GM12878 (cell line): ENCODE measurements around the gene ESYT3.

Source experiments
- CEBPZ ChIP-seq: fragments of 150-350 bp; IDR thresholded peaks from 2 replicates; pipeline ENCODE4 v1.6.1; 2016; ENCODE audit warnings: low read depth, low read length
- CHD4 ChIP-seq: fragments of 200-600 bp; sonication (generic); IDR thresholded peaks from 2 replicates; pipeline ENCODE4 v1.6.1; 2016; ENCODE audit warnings: mild to moderate bottlenecking
- CTCF ChIP-seq, 3 experiments: IDR thresholded peaks in 2 of 3; conservative IDR thresholded peaks in 1 of 3; 2 replicates each; pipeline ENCODE4 v1.5.1; 2011; ENCODE audit warnings: low read depth in 3 of 3, low read length in 3 of 3, mild to moderate bottlenecking in 3 of 3, control low read depth in 2 of 3, moderate library complexity in 2 of 3, inconsistent platforms in 1 of 3, mixed read lengths in 1 of 3; ENCODE audit not compliant: control insufficient read depth in 2 of 3, insufficient read depth in 1 of 3; ENCODE audit errors: extremely low read depth in 1 of 3
- ETV6 ChIP-seq, 2 experiments: fragments of 450-650 bp in 1 of 2; IDR thresholded peaks in 1 of 2; conservative IDR thresholded peaks in 1 of 2; 2 replicates each; pipeline ENCODE4 v1.6.1; 2014; ENCODE audit warnings: antibody characterized with exemption in 1 of 2, borderline replicate concordance in 1 of 2, low read depth in 1 of 2, mild to moderate bottlenecking in 1 of 2, moderate library complexity in 1 of 2
- FOXK2 ChIP-seq: fragments of 450-650 bp; IDR thresholded peaks from 2 replicates; pipeline ENCODE4 v1.6.1; 2017; ENCODE audit warnings: mild to moderate bottlenecking, moderate library complexity
- JUND ChIP-seq: IDR thresholded peaks from 2 replicates; pipeline ENCODE4 v1.6.1; 2012; ENCODE audit warnings: low read depth, mild to moderate bottlenecking, low read length, improper control_type of control experiment, moderate library complexity
- MAX ChIP-seq: IDR thresholded peaks from 2 replicates; pipeline ENCODE4 v1.6.1; 2012; ENCODE audit warnings: low read depth, low read length, improper control_type of control experiment
- MXI1 ChIP-seq: fragments of 150-350 bp; IDR thresholded peaks from 2 replicates; pipeline ENCODE4 v1.6.1; 2011; ENCODE audit warnings: low read depth, mild to moderate bottlenecking, inconsistent platforms, low read length, improper control_type of control experiment
- POLR2A ChIP-seq: IDR thresholded peaks from 2 replicates; pipeline ENCODE4 v1.6.1; 2011; ENCODE audit warnings: low read depth, mild to moderate bottlenecking, low read length
- POLR2AphosphoS2 ChIP-seq: IDR thresholded peaks from 2 replicates; pipeline ENCODE4 v1.6.1; 2011; ENCODE audit warnings: low read depth, mild to moderate bottlenecking, low read length, improper control_type of control experiment, moderate library complexity
- RAD21 ChIP-seq: IDR thresholded peaks from 2 replicates; pipeline ENCODE4 v1.6.1; 2011; ENCODE audit warnings: mild to moderate bottlenecking, low read depth, low read length, moderate library complexity; ENCODE audit not compliant: insufficient read depth
- STAT1 ChIP-seq: fragments of 450-650 bp; conservative IDR thresholded peaks from 2 replicates; pipeline ENCODE4 v1.6.1; 2014; ENCODE audit warnings: antibody characterized with exemption, mild to moderate bottlenecking
- TAF1 ChIP-seq: IDR thresholded peaks from 2 replicates; pipeline ENCODE4 v1.6.1; 2011; ENCODE audit warnings: mild to moderate bottlenecking, low read depth, low read length, borderline replicate concordance
- TCF7 ChIP-seq: IDR thresholded peaks from 2 replicates; pipeline ENCODE4 v1.6.1; 2014; ENCODE audit warnings: antibody characterized with exemption, borderline replicate concordance

- no peak for TF ChIP-seq POLR2AphosphoS2
- TF ChIP-seq STAT1: no peak
- no peak for TF ChIP-seq ETV6 (conservative IDR thresholded peaks at IDR 0.05 in 1 of 2, IDR thresholded peaks at IDR 0.05 in 1 of 2; ENCODE audit: borderline replicate concordance in 1 of 2, low read depth in 1 of 2)
- no peak for TF ChIP-seq CEBPZ
- TF ChIP-seq JUND: no peak
- TF ChIP-seq RAD21: no peak
- TF ChIP-seq CTCF (IDR thresholded peaks at IDR 0.05 in 2 of 3, conservative IDR thresholded peaks at IDR 0.05 in 1 of 3; ENCODE audit: control insufficient read depth in 2 of 3, extremely low read depth in 1 of 3, insufficient read depth in 1 of 3, low read depth in 3 of 3, low read length in 3 of 3): no peak
- TF ChIP-seq MAX: no peak
- TF ChIP-seq TAF1: no peak
- no peak for TF ChIP-seq MXI1
- TF ChIP-seq CHD4: no peak
- TF ChIP-seq POLR2A: no peak
- TF ChIP-seq FOXK2: no peak
- TF ChIP-seq TCF7: no peak
Observed at GRCh38 chr3:138507524-138507923, 73.1 kb downstream of the ESYT3 start.
